Stomach (tissue), 9 donors: ENCODE measurements around the gene STK38L. TPM values are rescaled to one million over a fixed set of nuclear protein-coding genes. Genes with fewer than 3 reads are reported as not detected.

Experiments used
- DNase-seq, 2 donors: peaks; one replicate each; pipeline versions ENCODE4 v3.0.0 to v3.0.0-alpha.2; 2013 to 2019
- H3K27ac ChIP-seq, 5 donors: fragments of 200-600 bp in 4 of 5; sonication (generic) in 4 of 5; one replicate each; pipeline ENCODE4 v1.5.1; 2013 to 2019; ENCODE audit warnings: mild to moderate bottlenecking in 1 of 5, moderate library complexity in 1 of 5
- H3K27me3 ChIP-seq, 3 donors: fragments of 200-600 bp; sonication (generic); one replicate each; pipeline ENCODE4 v1.5.1; 2017 to 2019; ENCODE audit warnings: mixed run types in 1 of 3
- H3K36me3 ChIP-seq, 4 donors: fragments of 200-600 bp; sonication (generic); 1 replicate in 3 of 4; 2 replicates in 1 of 4; pipeline ENCODE4 v1.5.1; 2016 to 2019
- H3K4me1 ChIP-seq, 4 donors: fragments of 200-600 bp; sonication (generic); one replicate each; pipeline ENCODE4 v1.5.1; 2016 to 2019
- H3K4me3 ChIP-seq, 4 donors: fragments of 200-600 bp; sonication (generic) in 3 of 4; one replicate each; pipeline ENCODE4 v1.5.1; 2016 to 2019; ENCODE audit warnings: mild to moderate bottlenecking in 1 of 4
- H3K9me3 ChIP-seq, 4 donors: fragments of 200-600 bp; sonication (generic); one replicate each; pipeline ENCODE4 v1.5.1; 2016 to 2019
- EP300 ChIP-seq: sonication (generic); formaldehyde crosslinking; IDR thresholded peaks from one replicate; pipeline ENCODE4 v1.6.1; 2017; ENCODE audit warnings: antibody characterized with exemption
- POLR2A ChIP-seq, 4 donors: fragments of 450-650 bp; IDR thresholded peaks; one replicate each; pipeline ENCODE4 v1.6.1; 2016; ENCODE audit warnings: antibody characterized with exemption in 4 of 4, control low read depth in 2 of 4, mild to moderate bottlenecking in 1 of 4, moderate library complexity in 1 of 4
- POLR2AphosphoS5 ChIP-seq, 3 donors: sonication (generic); formaldehyde crosslinking; IDR thresholded peaks; one replicate each; pipeline ENCODE4 v1.6.1; 2016; ENCODE audit warnings: antibody characterized with exemption in 3 of 3
- WGBS, 5 donors: extraction: QIAGEN DNeasy Blood & Tissue Kit in 3 of 5; methylation state at CpG; one replicate each; pipeline versions ENCODE4 v1.1.5 to v1.1.7; 2013 to 2018; 5-methylcytosine and 5-hydroxymethylcytosine counted together
- intact Hi-C: fragments of 100-400 bp; cut with DNase I; formaldehyde crosslinking; loops from one replicate; pipeline ENCODE4 v1.15.1; 2023; ENCODE audit warnings: low total_unique reads
- polyA plus RNA-seq, 3 donors: library from polyadenylated mRNA; stranded (reverse); fragments of 200-250 nt; gene quantifications; one replicate each; pipeline ENCODE4 v1.2.3, GENCODE V29; 2013
- total RNA-seq, 5 donors: library from RNA; depleted of rRNA; stranded (reverse); fragments of >200 nt; gene quantifications; one replicate each; pipeline versions ENCODE4 v1.1.0 to v1.2.3, GENCODE V29; 2014 to 2016
- TF ChIP-seq, protein P1 (sequence below), 7 experiments: fragments of 450-650 bp in 4 of 7; fragments of 200-600 bp in 3 of 7; sonication (generic) in 3 of 7; IDR thresholded peaks; one replicate each; pipeline ENCODE4 v1.5.1; 2016 to 2019; ENCODE audit warnings: antibody characterized with exemption in 7 of 7, control low read depth in 2 of 7, mild to moderate bottlenecking in 1 of 7
- donor health status: healthy with polysubstance abuse.
- donor health status: Bipolar disorder and iron deficiency.
- donor health status: healthy.

Gene STK38L
- total and polyA plus RNA-seq, 8 donors, result 8.5 to 118 (median 26.5) TPM

DNA sequence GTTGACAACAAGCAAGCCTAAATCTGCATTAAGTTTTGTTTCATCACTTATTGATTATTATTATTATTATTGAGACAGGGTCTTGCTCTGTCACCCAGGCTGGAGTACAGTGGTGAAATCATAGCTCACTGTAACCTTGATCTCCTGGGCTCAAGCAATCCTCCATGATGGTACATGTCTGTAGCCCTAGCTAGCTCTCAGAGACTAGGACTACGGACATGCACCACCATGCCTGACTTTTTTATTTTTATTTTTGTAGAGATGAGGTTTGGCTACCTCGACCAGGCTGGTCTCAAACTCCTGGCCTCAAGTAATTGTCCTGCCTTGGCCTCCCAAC lies 35.7 kb upstream of the STK38L start:
- 78 to 95% (median 85%) methylated on average over 2 of the region's 2 CpGs for WGBS, 5 donors

DNA sequence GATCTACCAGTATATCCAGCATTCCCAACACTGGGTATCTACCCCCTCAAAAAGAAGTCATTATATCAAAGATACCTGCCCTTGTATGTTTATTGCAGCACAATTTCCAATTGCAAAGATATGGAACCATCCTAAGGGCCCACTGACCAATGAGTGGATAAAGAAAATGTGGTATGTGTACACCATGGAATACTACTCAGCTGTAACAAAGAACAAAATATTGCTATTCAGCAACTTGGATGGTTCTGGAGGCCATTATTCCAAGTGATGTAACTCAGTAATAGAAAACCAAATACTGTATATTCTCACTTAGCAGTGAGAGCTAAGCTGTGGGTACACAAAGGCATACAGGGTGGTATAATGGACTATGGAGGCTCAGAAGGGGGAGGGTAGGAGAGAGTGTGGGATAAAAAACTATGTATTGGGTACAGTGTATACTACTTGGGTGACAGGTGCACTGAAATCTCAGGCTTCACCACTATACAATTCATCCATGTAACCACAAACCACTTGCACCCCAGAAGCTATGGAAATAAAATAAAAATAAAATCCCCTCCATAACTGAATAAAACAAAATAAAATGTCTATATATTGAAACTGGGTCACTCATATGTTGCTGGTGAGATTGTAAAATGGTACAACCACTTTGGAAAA lies 34.7 kb upstream of the STK38L start:
- Histone ChIP-seq H3K36me3 (no peaks in the 10 kb centered on the region), H3K4me1 (no peaks in the 10 kb centered on the region)
- intact Hi-C loops, result no loop called here

More for the DNA sequence above, 35.7 kb upstream of the STK38L start:
- Histone ChIP-seq H3K27ac (no peak overlapping the region), H3K36me3 (no peaks in the 10 kb centered on the region), H3K27me3 (no peaks in the 10 kb centered on the region), H3K4me3 (no peak overlapping the region), H3K4me1 (no peaks in the 10 kb centered on the region), H3K9me3 (peaks cover 0 to 4% (median 2%) of the 10 kb centered on the region in 4 donors)
- DNase-seq, result no peak
- TF ChIP-seq POLR2AphosphoS5 (IDR thresholded peaks at IDR 0.05), result no peak
- TF ChIP-seq, protein P1, sequence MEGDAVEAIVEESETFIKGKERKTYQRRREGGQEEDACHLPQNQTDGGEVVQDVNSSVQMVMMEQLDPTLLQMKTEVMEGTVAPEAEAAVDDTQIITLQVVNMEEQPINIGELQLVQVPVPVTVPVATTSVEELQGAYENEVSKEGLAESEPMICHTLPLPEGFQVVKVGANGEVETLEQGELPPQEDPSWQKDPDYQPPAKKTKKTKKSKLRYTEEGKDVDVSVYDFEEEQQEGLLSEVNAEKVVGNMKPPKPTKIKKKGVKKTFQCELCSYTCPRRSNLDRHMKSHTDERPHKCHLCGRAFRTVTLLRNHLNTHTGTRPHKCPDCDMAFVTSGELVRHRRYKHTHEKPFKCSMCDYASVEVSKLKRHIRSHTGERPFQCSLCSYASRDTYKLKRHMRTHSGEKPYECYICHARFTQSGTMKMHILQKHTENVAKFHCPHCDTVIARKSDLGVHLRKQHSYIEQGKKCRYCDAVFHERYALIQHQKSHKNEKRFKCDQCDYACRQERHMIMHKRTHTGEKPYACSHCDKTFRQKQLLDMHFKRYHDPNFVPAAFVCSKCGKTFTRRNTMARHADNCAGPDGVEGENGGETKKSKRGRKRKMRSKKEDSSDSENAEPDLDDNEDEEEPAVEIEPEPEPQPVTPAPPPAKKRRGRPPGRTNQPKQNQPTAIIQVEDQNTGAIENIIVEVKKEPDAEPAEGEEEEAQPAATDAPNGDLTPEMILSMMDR (IDR thresholded peaks at IDR 0.05), result no peak
- TF ChIP-seq POLR2A (IDR thresholded peaks at IDR 0.05), result no peak
- no peak for TF ChIP-seq EP300
- intact Hi-C loops, result no loop called here

DNA sequence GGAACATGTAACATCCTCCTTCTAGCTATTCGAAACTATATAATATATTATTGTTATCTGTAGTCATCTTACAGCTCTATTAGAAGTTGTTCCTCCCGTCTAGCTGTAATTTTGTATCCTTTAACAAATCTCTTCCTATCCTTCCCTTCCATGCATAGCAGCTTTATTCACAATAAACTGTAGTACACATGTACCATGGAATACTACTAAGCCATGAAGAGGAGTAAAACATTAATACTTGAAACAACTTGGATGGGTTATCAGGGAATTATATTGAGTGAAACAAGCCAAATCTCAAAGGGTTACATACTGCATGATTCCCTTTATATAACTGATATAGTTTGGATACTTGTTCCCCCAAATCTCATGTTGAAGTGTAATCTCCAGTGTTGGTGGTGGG lies 33.9 kb upstream of the STK38L start:
- H3K36me3 ChIP-seq, result no peaks in the 10 kb centered on the region
- 94 to 98% (median 95%) methylated on average over 2 of the region's 2 CpGs for WGBS, 5 donors
- no peak overlapping the region for H3K27ac ChIP-seq
- H3K27me3 ChIP-seq, result no peaks in the 10 kb centered on the region
- DNase-seq, result no peak
- H3K9me3 ChIP-seq, result peaks cover 0 to 4% (median 2%) of the 10 kb centered on the region in 4 donors
- TF ChIP-seq POLR2AphosphoS5 (IDR thresholded peaks at IDR 0.05) (no peak), EP300 (no peak), POLR2A (IDR thresholded peaks at IDR 0.05) (no peak)
- TF ChIP-seq, protein P1 (IDR thresholded peaks at IDR 0.05), result no peak
- H3K4me3 ChIP-seq, result no peak overlapping the region
- intact Hi-C loops, result no loop called here
- H3K4me1 ChIP-seq, result no peaks in the 10 kb centered on the region

More for the DNA sequence above, 34.7 kb upstream of the STK38L start:
- Histone ChIP-seq H3K27ac (no peak overlapping the region), H3K27me3 (no peaks in the 10 kb centered on the region), H3K4me3 (no peak overlapping the region), H3K9me3 (peaks cover 0 to 4% (median 2%) of the 10 kb centered on the region in 4 donors)
- DNase-seq, result no peak
- TF ChIP-seq, protein P1 (IDR thresholded peaks at IDR 0.05), result no peak
- TF ChIP-seq POLR2AphosphoS5 (IDR thresholded peaks at IDR 0.05) (no peak), POLR2A (IDR thresholded peaks at IDR 0.05) (no peak), EP300 (no peak)

DNA sequence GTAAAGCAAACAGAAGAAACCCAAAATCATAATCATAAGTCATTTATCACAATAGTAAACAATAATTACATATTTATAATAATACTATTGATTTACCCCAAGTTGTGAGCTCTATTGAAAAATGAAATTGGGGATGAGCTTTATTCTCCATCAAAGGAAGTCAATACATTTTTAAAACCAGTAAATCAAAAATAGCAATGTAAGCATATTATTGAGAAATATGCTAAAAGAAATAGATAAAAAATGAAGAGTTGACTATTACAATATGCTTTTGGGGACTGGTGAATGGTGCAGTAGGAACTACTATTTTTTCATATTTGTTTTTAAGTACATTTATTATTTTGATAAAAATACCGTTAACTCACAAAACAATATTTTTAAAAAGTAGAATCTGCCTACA lies 31.2 kb upstream of the STK38L start:
- no peaks in the 10 kb centered on the region for H3K4me1 ChIP-seq
- H3K27me3 ChIP-seq, result no peaks in the 10 kb centered on the region
- no peak overlapping the region for H3K27ac ChIP-seq
- no peak for DNase-seq
- peaks cover 0 to 4% (median 2%) of the 10 kb centered on the region in 4 donors for H3K9me3 ChIP-seq
- intact Hi-C loops, result no loop called here
- no peaks in the 10 kb centered on the region for H3K36me3 ChIP-seq
- TF ChIP-seq POLR2A (IDR thresholded peaks at IDR 0.05) (no peak), POLR2AphosphoS5 (IDR thresholded peaks at IDR 0.05) (no peak), EP300 (no peak)
- TF ChIP-seq, protein P1 (IDR thresholded peaks at IDR 0.05), result no peak
- 91 to 100% (median 94%) methylated on average over 1 of the region's 1 CpG for WGBS, 5 donors
- H3K4me3 ChIP-seq, result no peak overlapping the region
